Type B pancreatic cell (in vitro differentiated cells): ENCODE data around the gene ETFBKMT. TPM values are rescaled to one million over a fixed set of nuclear protein-coding genes. Genes with fewer than 3 reads are reported as not detected.
"Not testable (repeated sequence)": the region's sequence is repeated elsewhere in the genome, so short reads cannot be mapped to it uniquely, and the experiment has no call there.

ENCODE experiments used
- DNase-seq: peaks from one replicate; pipeline ENCODE4 v3.0.0; 2021; ENCODE audit warnings: mixed read lengths; ENCODE audit not compliant: unreplicated experiment; ENCODE audit errors: extremely low spot score
- H3K27ac Mint-ChIP-seq: 2 replicates; pipeline ENCODE4 v1.8.0; 2021; ENCODE audit warnings: mild to moderate bottlenecking, mixed read lengths
- H3K27me3 Mint-ChIP-seq: 2 replicates; pipeline ENCODE4 v1.8.0; 2021; ENCODE audit warnings: mixed read lengths
- H3K36me3 Mint-ChIP-seq: 2 replicates; pipeline ENCODE4 v1.8.0; 2021; ENCODE audit warnings: mixed read lengths
- H3K4me1 Mint-ChIP-seq: one replicate; pipeline ENCODE4 v1.8.0; 2021; ENCODE audit warnings: mixed read lengths; ENCODE audit not compliant: unreplicated experiment
- H3K4me3 Mint-ChIP-seq: 2 replicates; pipeline ENCODE4 v1.8.0; 2021; ENCODE audit warnings: mild to moderate bottlenecking, mixed read lengths
- H3K9me3 Mint-ChIP-seq: 2 replicates; pipeline ENCODE4 v1.8.0; 2021; ENCODE audit warnings: mixed read lengths
- total RNA-seq: library from RNA; stranded (reverse); gene quantifications from 2 replicates; pipeline ENCODE4 v1.2.1, GENCODE V29; 2021; ENCODE audit warnings: low replicate concordance
- TF ChIP-seq, protein P1 (sequence below): fragments of 200-600 bp; sonication (generic); conservative IDR thresholded peaks from 2 replicates; pipeline ENCODE4 v1.5.0; 2021; ENCODE audit warnings: antibody characterized with exemption, mild to moderate bottlenecking

The ETFBKMT gene
- total RNA-seq, 1 donor from 2014 or later: 2.0 TPM

DNA sequence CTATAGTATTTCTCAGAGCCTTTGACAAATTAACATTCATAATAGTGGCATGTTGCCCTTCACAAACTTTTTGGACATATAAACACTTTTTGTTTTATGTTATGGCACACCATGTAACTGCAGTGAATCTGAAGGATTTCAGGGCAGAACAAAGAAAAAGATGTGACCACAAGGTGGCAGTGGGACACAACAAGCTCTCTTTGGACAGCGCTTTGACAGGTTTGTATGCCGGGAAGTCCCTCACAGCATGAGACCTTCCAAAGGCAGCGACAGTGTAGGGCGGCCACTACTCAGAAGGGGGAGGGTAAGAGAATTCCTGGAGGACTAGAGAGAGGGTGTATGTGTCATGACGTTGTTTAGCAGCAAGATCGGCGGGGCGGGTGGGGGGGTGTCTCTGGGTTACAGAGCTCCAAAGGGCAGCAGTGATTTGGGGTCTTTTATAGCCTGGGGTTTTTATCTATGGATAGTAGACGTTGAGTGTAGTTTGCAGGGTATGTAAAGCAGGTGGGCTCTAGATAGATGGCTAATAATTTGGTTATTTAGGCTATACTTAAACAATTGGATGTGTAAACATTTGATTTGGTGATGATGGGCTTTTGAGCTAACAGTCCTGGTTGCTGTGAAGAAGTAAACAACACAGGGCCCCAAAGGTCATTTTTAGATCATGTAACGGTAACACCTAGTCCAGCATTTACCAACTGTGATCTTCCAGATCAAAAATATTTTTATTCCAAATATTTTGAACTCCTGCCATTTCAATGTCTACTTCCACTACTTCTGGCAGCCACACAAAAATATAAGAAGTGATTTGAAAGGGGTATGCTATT lies 22.9 kb downstream of the ETFBKMT start:
- H3K4me3 Mint-ChIP-seq: peak overlapping the region; percentile 70
- DNase-seq: no peak
- peaks cover 3% of the 10 kb centered on the region for H3K27me3 Mint-ChIP-seq
- H3K27ac Mint-ChIP-seq: peak overlapping the region; percentile 27
- TF ChIP-seq, protein P1, sequence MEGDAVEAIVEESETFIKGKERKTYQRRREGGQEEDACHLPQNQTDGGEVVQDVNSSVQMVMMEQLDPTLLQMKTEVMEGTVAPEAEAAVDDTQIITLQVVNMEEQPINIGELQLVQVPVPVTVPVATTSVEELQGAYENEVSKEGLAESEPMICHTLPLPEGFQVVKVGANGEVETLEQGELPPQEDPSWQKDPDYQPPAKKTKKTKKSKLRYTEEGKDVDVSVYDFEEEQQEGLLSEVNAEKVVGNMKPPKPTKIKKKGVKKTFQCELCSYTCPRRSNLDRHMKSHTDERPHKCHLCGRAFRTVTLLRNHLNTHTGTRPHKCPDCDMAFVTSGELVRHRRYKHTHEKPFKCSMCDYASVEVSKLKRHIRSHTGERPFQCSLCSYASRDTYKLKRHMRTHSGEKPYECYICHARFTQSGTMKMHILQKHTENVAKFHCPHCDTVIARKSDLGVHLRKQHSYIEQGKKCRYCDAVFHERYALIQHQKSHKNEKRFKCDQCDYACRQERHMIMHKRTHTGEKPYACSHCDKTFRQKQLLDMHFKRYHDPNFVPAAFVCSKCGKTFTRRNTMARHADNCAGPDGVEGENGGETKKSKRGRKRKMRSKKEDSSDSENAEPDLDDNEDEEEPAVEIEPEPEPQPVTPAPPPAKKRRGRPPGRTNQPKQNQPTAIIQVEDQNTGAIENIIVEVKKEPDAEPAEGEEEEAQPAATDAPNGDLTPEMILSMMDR: peak; percentile 81
- no peaks in the 10 kb centered on the region for H3K4me1 Mint-ChIP-seq
- peaks cover 41% of the 10 kb centered on the region for H3K36me3 Mint-ChIP-seq
- H3K9me3 Mint-ChIP-seq: peaks cover 6% of the 10 kb centered on the region

DNA sequence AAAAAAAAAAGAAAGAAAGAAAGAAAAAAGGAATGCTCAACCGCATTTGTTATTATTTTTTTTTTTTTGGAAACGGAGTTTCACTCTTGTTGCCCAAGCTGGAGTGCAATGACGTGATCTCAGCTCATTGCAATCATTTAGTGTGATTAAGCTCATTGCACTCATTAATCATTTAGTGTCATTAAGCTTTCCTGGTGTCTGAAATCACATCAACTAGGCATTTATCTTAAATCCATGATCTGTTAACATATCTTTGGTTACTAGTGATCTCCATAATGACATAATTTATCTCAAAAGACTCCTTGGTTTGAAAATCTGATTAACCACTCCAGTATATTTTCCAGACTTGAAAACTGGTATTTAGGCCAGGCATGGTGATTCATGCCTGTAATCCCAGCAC lies 26.3 kb downstream of the ETFBKMT start:
- Mint-ChIP-seq H3K27me3 (peaks cover 3% of the 10 kb centered on the region), H3K4me3 (no peak overlapping the region), H3K4me1 (no peaks in the 10 kb centered on the region), H3K36me3 (peaks cover 47% of the 10 kb centered on the region), H3K27ac (no peak overlapping the region), H3K9me3 (peaks cover 5% of the 10 kb centered on the region)
- no peak for DNase-seq
- TF ChIP-seq, protein P1: no peak

DNA sequence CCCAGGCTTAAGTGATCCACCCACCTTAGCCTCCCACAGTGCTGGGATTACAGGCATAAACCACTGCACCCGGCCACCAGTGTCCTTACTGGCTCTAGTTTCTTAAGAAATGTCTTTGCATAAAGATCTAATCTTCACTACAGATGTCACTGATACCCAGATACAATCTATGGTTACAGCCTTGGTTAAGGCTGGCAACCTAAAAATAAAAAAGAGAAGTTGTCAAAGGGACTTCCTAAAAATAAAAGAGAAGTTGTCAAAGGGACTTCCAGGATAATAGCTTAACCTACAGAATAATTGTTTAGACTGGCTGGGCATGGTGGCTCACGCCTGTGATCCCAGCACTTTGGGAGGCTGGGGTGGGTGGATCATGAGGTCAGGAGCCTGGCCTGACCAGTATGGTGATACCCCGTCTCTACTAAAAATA lies 27.6 kb downstream of the ETFBKMT start:
- H3K27me3 Mint-ChIP-seq: peaks cover 2% of the 10 kb centered on the region
- H3K9me3 Mint-ChIP-seq: peaks cover 3% of the 10 kb centered on the region
- peaks cover 49% of the 10 kb centered on the region for H3K36me3 Mint-ChIP-seq
- H3K27ac Mint-ChIP-seq: no peak overlapping the region
- H3K4me1 Mint-ChIP-seq: no peaks in the 10 kb centered on the region
- no peak overlapping the region for H3K4me3 Mint-ChIP-seq
- TF ChIP-seq, protein P1: no peak
- no peak for DNase-seq

DNA sequence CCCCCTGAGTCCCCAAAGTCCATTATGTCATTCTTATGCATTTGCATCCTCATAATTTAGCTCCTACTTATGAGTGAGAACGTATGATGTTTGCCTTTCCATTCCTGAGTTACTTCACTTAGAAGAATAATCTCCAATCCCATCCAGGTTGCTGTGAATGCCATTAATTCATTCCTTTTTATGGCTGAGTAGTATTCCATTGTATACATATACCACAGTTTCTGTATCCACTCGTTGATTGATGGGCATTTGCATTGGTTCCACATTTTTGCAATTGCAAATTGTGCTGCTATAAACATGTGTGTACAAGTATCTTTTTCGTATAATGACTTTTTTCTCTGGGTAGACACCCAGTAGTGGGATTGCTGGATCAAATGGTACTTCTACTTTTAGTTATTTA lies 30.4 kb downstream of the ETFBKMT start:
- H3K9me3 Mint-ChIP-seq, H3K27ac Mint-ChIP-seq, H3K4me3 Mint-ChIP-seq, DNase-seq, H3K27me3 Mint-ChIP-seq, H3K4me1 Mint-ChIP-seq: not testable (repeated sequence)
- peaks cover 35% of the 10 kb centered on the region for H3K36me3 Mint-ChIP-seq

DNA sequence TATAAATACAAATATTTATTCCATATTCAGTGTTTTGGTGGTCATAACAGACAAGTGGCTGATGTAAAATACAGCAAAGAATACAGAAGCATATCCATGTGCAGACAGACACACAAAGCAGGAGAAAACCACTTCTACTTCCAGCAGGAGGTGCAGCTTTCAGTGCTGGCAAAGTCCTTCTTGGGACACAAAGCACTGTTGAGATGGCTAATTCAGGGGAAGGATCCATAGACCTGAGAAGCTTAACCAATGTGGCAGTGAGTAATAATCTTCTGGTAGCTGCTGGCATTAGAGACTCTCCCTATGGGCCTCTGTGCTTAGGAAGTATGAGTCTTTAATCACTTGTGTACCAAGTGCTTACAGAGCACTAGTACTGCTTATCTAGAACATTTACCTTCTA lies 42.6 kb downstream of the ETFBKMT start:
- H3K4me3 Mint-ChIP-seq: no peak overlapping the region
- H3K36me3 Mint-ChIP-seq: peaks cover 13% of the 10 kb centered on the region
- no peaks in the 10 kb centered on the region for H3K9me3 Mint-ChIP-seq
- no peak overlapping the region for H3K27ac Mint-ChIP-seq
- TF ChIP-seq, protein P1: no peak
- no peaks in the 10 kb centered on the region for H3K4me1 Mint-ChIP-seq
- H3K27me3 Mint-ChIP-seq: no peaks in the 10 kb centered on the region
- DNase-seq: no peak

DNA sequence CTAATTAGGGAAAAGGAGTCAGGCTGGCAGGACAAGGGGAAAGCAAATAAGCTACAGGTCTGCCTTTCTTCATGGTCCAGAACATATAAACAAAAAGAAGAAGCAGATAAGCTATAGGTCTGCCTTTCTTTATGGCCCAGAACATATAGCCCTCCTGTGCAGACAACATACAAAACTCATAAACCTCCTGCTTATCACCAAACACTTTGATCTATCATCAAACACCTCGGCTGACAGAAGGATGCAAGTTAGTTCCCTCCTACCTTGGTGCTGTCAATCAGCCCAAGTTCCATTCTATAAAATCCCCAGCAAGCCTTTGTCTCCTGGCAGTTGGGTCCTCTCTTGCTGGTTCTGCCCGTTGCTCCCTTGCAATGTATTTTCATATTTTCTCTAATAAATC lies 46.1 kb downstream of the ETFBKMT start:
- TF ChIP-seq, protein P1: no peak
- Mint-ChIP-seq H3K27ac (no peak overlapping the region), H3K27me3 (no peaks in the 10 kb centered on the region), H3K4me1 (no peaks in the 10 kb centered on the region), H3K9me3 (peaks cover 4% of the 10 kb centered on the region), H3K36me3 (peaks cover 35% of the 10 kb centered on the region), H3K4me3 (no peak overlapping the region)
- DNase-seq: no peak

DNA sequence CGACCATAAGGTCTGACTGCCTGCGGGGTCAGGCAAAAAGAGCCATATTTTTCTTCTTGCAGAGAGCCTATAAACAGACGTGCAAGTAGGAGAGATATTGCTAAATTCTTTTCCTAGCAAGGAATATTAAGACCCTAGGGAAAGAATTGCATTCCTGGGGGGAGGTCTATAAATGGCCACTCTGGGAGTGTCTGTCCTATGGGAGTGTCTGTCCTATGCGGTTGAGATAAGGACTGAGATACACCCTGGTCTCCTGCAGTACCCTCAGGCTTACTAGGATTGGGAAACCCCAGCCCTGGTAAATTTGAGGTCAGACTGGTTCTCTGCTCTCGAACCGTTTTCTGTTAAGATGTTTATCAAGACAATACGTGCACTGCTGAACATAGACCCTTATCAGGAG lies 48.6 kb downstream of the ETFBKMT start:
- not testable (repeated sequence) for H3K27me3 Mint-ChIP-seq, H3K9me3 Mint-ChIP-seq, H3K4me1 Mint-ChIP-seq, DNase-seq, H3K4me3 Mint-ChIP-seq, H3K27ac Mint-ChIP-seq
- H3K36me3 Mint-ChIP-seq: peaks cover 32% of the 10 kb centered on the region
